ENCODE results near the gene HBZ.
"Not testable (repeated sequence)": the region's sequence is repeated elsewhere in the genome, so short reads cannot be mapped to it uniquely, and the experiment has no call there.

Gene HBZ

GRCh38 chr16:152141-153128, at the start of gene HBZ:
TSS of gene HBZ (plus strand) at chr16:152644. CDS start at chr16:152910, 266 bp downstream.
- no peak for DNase-seq

DNA sequence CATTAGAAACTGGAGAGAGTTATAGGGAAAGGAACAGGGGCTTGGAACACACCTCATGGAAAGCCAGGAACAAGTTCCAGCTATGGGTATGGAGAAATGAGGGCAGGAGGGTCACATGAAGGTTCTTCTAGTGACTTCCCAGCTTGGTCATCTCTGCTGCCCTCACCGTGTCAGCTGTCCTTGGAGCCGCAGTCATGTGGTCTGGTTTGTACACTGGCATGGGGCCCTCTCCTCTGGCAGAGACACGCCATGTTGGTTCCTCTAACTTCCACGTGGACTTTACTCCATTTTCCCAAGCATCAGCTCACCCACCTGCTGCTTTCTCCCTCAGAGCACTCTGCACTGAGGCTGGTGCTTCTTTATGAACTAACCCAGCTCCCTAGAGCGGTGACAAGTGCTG, 48.1 kb upstream of the HBZ start:
- DNase-seq: no peak

- no peak for DNase-seq
These were observed 47.5 kb upstream of the HBZ start for GRCh38 chr16:104928-105327.

GRCh38 chr16:105521-105920, 46.9 kb upstream of the HBZ start:
- DNase-seq: no peak

DNA sequence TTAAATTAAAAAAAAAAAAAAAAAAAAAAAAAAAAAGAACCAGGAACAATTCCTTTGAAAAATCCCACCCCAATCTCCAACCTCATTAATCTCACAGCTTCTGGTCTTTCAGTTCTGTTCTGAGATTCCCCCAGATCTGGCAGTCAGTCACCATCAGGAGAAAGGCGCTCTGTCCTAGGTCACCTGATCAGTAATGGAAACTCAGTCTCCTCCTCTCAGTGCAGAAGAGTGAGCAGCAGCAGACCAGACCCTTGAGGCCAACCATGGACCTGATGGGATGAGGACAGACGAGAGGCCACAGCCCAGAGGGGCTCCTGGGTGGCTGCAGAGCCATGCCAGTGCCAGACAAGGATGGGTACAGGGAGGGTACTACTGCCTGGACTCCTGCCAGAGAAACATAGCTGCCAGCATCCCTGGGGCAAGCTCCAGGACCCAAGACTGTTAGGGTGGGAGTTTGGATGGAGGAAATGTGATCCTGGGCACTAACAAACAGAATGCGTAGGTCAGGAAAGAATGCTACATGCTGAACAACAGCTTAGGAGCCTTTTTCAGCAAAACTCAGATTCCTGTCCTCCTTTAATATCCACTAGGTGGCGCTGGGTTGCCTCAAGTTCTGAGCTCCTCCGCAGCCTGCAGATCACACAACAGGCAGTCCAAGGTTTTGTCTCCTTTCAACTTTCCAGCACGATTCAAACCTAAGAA, 45.7 kb upstream of the HBZ start:
- peak in 42 of 58 donors; percentile 6 to 80 (median 43) for DNase-seq

DNA sequence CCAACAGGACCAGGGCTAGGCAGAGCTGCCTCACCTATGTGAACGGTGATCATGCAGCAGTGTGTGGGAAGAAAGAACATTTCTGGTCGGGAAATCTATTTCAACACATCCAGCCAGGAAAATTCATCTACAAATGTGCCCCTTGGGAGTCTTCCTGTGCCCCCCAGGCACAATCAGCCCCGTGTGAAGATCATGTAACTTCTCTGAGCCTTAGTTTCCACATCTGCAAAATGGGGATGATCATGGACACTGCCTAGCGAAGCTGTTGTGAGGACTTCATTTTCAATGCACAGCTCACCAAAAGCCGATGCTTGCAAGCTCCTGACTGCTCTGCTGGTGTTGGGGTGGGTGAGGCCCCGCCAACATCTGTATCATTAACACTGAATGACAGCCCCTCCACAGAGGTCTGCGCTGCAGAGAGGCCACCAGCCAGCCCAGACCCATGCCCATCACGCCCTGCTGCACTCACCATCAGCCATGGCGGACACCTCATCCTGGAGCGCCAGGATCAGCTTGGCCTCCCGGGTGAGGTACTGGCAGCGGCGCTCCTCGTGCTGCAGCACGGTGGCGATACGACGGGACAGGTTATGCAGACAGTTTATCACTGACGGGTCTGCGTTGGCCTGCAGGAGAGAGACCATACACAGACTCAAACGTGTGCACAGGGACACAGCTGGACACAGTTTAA, 40.1 kb upstream of the HBZ start:
- no peak for DNase-seq

- no peak for DNase-seq
These were observed 38.1 kb upstream of the HBZ start for GRCh38 chr16:114327-114726.

DNA sequence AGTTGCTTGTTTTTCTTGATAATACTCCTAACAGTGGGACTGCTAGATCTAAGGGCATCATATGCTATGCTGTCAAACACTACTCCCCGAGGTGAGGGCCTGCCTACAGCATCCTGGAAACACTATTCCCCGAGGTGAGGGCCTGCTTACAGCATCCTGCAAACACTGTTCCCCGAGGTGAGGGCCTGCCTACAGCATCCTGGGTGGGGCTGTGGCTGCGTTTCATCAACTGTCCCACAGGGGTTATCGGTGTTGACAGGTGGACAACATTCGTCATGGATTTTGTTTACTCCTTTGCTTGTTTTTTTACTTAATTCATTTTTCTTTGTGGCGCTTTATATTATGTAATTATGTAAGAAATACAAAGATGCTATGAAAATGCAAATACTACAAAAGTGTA, 36.4 kb upstream of the HBZ start:
- no peak for DNase-seq

DNA sequence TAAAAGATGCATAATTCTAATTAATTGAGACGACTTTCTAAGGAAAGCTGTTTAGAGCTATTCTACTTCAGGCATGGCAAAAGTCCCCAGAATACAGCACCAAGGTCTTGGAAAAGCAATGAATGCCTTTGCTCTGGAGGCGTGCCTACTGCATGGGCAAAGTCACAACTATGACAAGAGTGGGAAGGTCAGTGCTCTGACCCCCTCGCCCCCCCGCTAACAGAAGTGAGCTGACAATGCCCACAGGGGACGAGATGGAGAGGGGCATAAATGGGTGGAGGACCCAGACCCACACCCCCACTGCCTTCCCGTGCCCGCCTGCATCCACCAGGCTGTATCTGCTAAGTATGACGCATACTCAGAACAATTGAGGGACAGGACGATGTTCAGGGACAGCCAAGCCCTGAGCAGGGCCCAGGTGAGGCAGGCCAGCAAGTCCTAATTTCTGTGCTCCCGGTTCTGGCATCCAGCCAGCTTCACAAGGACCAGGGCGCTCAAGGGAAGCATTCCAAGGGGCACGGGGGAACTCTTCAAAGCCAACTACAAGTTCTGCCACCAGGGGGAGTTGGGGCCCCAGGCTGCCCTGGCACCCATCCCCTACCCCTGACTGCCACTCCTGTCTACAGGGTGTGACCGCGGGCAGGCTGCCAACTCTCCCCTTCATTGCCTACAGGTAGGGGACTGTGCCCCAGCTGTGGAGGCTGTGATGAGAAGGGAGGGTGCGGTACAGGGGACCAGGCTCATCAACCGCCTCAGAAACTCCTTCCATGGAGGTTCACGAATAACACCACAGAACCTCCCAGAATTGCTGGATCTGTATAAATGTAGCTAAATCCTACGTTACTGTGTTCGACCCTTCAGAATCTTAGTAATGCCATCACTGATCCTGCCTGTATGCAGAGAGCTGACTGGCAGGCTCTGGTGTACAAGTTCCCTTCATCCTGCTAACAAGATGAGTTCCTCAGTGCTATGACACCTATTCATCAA, 34.8 kb upstream of the HBZ start:
- DNase-seq: peak in 11 of 58 donors; percentile 8 to 73 (median 20)

- DNase-seq: no peak
These were observed 33.6 kb upstream of the HBZ start for GRCh38 chr16:118857-119256.

- DNase-seq: no peak
These were observed 33.1 kb upstream of the HBZ start for GRCh38 chr16:119295-119694.

- DNase-seq: no peak
These were observed 32.5 kb upstream of the HBZ start for GRCh38 chr16:119835-120491.

GRCh38 chr16:120756-121155, 31.7 kb upstream of the HBZ start:
- DNase-seq: no peak

DNA sequence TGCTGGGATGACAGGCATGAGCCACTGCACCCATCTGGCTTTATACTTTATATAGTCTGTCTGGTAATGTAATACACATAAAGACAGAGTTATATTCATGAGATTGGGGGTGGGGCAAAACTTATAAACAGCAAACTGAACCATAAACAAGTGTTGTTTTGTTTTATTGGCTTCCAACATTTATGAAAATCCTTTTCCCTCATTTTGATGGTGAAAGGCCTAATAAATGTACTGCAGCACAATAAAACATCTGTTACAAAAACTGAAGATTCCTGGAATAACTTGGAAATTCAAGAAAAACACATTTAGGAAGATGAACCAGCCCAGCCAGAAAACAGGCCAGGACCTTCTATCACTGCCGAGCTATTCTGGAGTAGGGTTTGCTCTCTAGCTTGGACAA, 30.1 kb upstream of the HBZ start:
- no peak for DNase-seq

GRCh38 chr16:123558-124350, 28.7 kb upstream of the HBZ start:
- DNase-seq: not testable (repeated sequence)

DNA sequence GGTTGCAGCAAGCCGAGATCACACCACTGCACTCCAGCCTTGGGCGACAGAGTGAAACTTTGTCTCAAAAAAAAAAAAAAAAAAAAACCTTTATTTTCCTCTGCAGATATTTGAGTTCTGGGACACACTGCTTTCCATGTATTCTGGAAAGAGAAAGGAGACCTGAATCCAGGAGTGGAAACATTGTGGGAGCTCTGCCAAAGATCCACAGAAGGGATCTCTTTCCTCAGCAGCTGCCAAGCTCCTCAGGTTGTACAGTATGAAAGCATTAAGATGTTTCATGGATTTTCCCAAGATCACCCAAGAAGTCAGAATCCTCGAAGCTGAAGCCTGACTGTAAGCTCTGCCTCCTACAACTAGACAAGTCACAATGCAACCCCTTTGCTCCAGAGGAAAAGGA, 27.4 kb upstream of the HBZ start:
- DNase-seq: no peak

DNA sequence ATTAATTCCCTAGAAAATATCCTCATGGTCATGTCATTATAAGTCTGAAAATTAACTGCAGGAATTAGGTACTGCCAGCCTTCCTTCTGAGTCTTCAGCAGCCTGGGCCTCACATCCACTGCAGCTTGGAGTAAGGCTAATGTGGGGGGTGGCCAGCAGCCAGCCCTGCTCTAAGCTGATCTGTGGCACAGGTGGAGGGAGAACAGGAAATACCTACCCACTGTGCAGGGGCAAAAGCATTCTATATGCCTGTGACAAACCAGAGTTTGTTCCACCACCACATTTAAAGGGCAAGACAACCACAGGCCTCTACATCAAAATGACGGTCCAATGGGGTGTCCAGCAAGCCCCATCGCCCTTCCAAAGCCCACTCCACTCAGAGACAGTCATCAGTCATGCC, 23.4 kb upstream of the HBZ start:
- no peak for DNase-seq

DNA sequence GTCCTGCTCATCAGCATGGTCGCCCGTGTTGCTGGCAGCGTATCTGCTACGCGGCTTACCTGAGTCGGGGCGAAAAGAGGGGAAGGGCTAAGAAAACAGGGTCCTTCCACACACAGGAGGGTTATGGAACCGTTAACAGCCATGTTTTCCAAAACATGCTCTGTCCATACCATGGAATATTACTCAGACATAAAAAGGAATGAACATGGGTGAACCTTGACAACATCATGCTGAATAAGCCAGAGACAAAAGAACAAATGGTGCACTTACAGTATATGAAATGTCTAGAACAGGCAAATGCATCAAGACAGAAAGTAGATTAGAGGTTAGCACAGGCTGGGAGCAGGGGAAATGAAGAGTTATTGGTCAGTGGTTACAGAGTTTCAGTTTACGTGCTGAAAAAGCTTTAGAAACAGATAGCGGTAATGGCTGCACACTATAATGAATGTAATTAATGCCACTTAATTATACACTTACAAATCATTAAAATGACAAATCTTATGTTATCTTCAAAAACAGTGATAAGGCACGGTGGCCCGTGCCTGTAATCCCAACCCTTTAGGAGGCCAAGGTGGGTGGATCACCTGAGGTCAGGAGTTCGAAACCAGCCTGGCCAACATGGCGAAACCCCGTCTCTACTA, 21.8 kb upstream of the HBZ start:
- DNase-seq: no peak

GRCh38 chr16:132120-132519, 20.3 kb upstream of the HBZ start:
- DNase-seq: no peak
